GM12878 (cell line): ENCODE measurements around the gene LDLRAD3. TPM values are rescaled to one million over a fixed set of nuclear protein-coding genes. Genes with fewer than 3 reads are reported as not detected.
A peak's percentile ranks its signal among the peaks of the same experiment; 100 is the strongest.

Experiments
- ATAC-seq: fragments of 200-7000 bp; cut with Tn5 transposase; 3 replicates; pipeline ENCODE4 v1.9.1; 2020; ENCODE audit warnings: mild to moderate bottlenecking, moderate library complexity
- BruUV-seq: library from RNA; stranded (reverse); fragments of 400-500 nt; replicated peaks from 2 replicates; lab custom pipeline; 2021; lab: Mats Ljungman, UMichigan
- CTCF ChIA-PET: fragments of 300-600 bp; sonication (Branson Sonifier 250); formaldehyde crosslinking; extraction: SDS; loops from one replicate; lab custom pipeline; 2021; ENCODE audit warnings: inconsistent platforms; lab: Yijun Ruan, JAX
- POLR2A ChIA-PET: fragments of 350-600 bp; formaldehyde crosslinking; extraction: SDS; loops from one replicate; lab custom pipeline; 2021; ENCODE audit warnings: inconsistent platforms; lab: Charles Lee
- RAD21 ChIA-PET: fragments of 300-600 bp; sonication (Branson Sonifier 250); formaldehyde crosslinking; loops from one replicate; lab custom pipeline; 2023; ENCODE audit warnings: antibody characterized with exemption; ENCODE audit not compliant: unreplicated experiment; lab: Charles Lee
- SMC1A ChIA-PET: fragments of 300-600 bp; sonication (Branson Sonifier 250); formaldehyde crosslinking; loops from one replicate; lab custom pipeline; 2023; ENCODE audit not compliant: unreplicated experiment, uncharacterized antibody; lab: Charles Lee
- DNase-seq: peaks from one replicate; pipeline ENCODE4 v3.0.0-alpha.2; 2011; ENCODE audit warnings: low read depth, low spot score
- FAIRE-seq: peaks from 3 replicates; lab custom pipeline; 2011; peaks lifted over from hg19 to GRCh38; lab: Jason Lieb, UNC
- H2AFZ ChIP-seq: 2 replicates; pipeline ENCODE4 v1.6.0; 2011; ENCODE audit warnings: low read depth, low read length, control low read depth; ENCODE audit not compliant: control insufficient read depth
- H3K27ac ChIP-seq: 2 replicates; pipeline ENCODE4 v1.5.1; 2011; ENCODE audit warnings: control low read depth; ENCODE audit not compliant: control insufficient read depth, insufficient read depth
- H3K27me3 ChIP-seq, 2 experiments: replicated peaks in 1 of 2; 2 replicates each; pipeline versions ENCODE4 v1.6.0 to v1.6.1; 2011; ENCODE audit warnings: low read length in 1 of 2; ENCODE audit not compliant: control insufficient read depth in 2 of 2, insufficient read depth in 2 of 2
- H3K36me3 ChIP-seq, 2 experiments: 2 replicates each; pipeline ENCODE4 v1.5.1; 2011; ENCODE audit warnings: low read length in 1 of 2; ENCODE audit not compliant: control insufficient read depth in 2 of 2, insufficient read depth in 2 of 2
- H3K4me1 ChIP-seq: 2 replicates; pipeline ENCODE4 v1.6.1; 2011; ENCODE audit warnings: mild to moderate bottlenecking, low read length, moderate library complexity, mixed read lengths; ENCODE audit not compliant: control insufficient read depth, insufficient read depth
- H3K4me2 ChIP-seq: 2 replicates; pipeline ENCODE4 v1.6.0; 2011; ENCODE audit warnings: control low read depth; ENCODE audit not compliant: control insufficient read depth, insufficient read depth
- H3K4me3 ChIP-seq: fragments of 200-600 bp; sonication (generic); 2 replicates; pipeline ENCODE4 v1.5.1; 2016
- H3K79me2 ChIP-seq: 2 replicates; pipeline ENCODE4 v1.6.0; 2011; ENCODE audit warnings: low read length; ENCODE audit not compliant: control insufficient read depth, insufficient read depth
- H3K9ac ChIP-seq: 2 replicates; pipeline ENCODE4 v1.8.0; 2011; ENCODE audit warnings: low read length, control low read depth, mixed read lengths; ENCODE audit not compliant: control insufficient read depth, insufficient read depth
- H3K9me3 ChIP-seq: replicated peaks from 3 replicates; pipeline ENCODE4 v1.5.1; 2011; ENCODE audit warnings: mild to moderate bottlenecking, low read length; ENCODE audit not compliant: control insufficient read depth, insufficient read depth
- H4K20me1 ChIP-seq: 2 replicates; pipeline ENCODE4 v1.6.0; 2011; ENCODE audit not compliant: control insufficient read depth, insufficient read depth
- CTCF ChIP-seq, 3 experiments: IDR thresholded peaks in 2 of 3; conservative IDR thresholded peaks in 1 of 3; 2 replicates each; pipeline ENCODE4 v1.5.1; 2011; ENCODE audit warnings: low read depth in 3 of 3, low read length in 3 of 3, mild to moderate bottlenecking in 3 of 3, control low read depth in 2 of 3, moderate library complexity in 2 of 3, inconsistent platforms in 1 of 3, mixed read lengths in 1 of 3; ENCODE audit not compliant: control insufficient read depth in 2 of 3, insufficient read depth in 1 of 3; ENCODE audit errors: extremely low read depth in 1 of 3
- E2F4 ChIP-seq: IDR thresholded peaks from 2 replicates; pipeline ENCODE4 v1.6.1; 2012; ENCODE audit warnings: low read depth, low read length, improper control_type of control experiment
- EP300 ChIP-seq, 2 experiments: fragments of 150-350 bp in 1 of 2; IDR thresholded peaks; 2 replicates each; pipeline ENCODE4 v1.6.1; 2011 to 2012; ENCODE audit warnings: low read depth in 2 of 2, low read length in 2 of 2, borderline replicate concordance in 1 of 2, improper control_type of control experiment in 1 of 2, inconsistent platforms in 1 of 2; ENCODE audit not compliant: control insufficient read depth in 1 of 2
- RAD21 ChIP-seq: IDR thresholded peaks from 2 replicates; pipeline ENCODE4 v1.6.1; 2011; ENCODE audit warnings: mild to moderate bottlenecking, low read depth, low read length, moderate library complexity; ENCODE audit not compliant: insufficient read depth
- SMC3 ChIP-seq: IDR thresholded peaks from 2 replicates; pipeline ENCODE4 v1.6.1; 2011; ENCODE audit warnings: low read length, improper control_type of control experiment, borderline replicate concordance
- WGBS: methylation state at CpG from one replicate; pipeline ENCODE4 v1.1.6; 2016; ENCODE audit warnings: low lambda C conversion rate; ENCODE audit not compliant: insufficient replicate concordance, insufficient coverage; ENCODE audit errors: missing lambda C conversion rate; 5-methylcytosine and 5-hydroxymethylcytosine counted together
- in situ Hi-C: fragments of 300-500 bp; cut with MboI; formaldehyde crosslinking; loops from 9 replicates; pipeline ENCODE4 v1.14.3; 2018; ENCODE audit warnings: mixed read lengths
- intact Hi-C: fragments of 100-400 bp; cut with micrococcal nuclease; formaldehyde crosslinking; loops from one replicate; pipeline ENCODE4 v1.14.2; 2022; ENCODE audit not compliant: unreplicated experiment
- polyA plus RNA-seq, 11 experiments: library from polyadenylated mRNA; depleted of rRNA in 4 of 11; unstranded in 6 of 11; stranded (reverse) in 5 of 11; fragments of >200 nt; fragmentation: Nextera tagmentation in 4 of 11; fragmentation: Illumina TruSeq in 1 of 11; extraction: Ambion mirVana in 4 of 11; extraction: Trizol in 1 of 11; gene quantifications; 1 replicate in 1 of 11; 2 replicates in 10 of 11; pipeline versions ENCODE4 v1.2.1 to v1.2.3, GENCODE V29; 2011 to 2016; ENCODE audit warnings: inconsistent platforms in 2 of 11, missing spikeins in 2 of 11, low read depth in 1 of 11
- total RNA-seq, 4 experiments: library from RNA; depleted of rRNA in 3 of 4; stranded (reverse); fragments of >200 nt in 3 of 4; fragmentation: Illumina TruSeq in 1 of 4; extraction: Trizol in 1 of 4; gene quantifications; 2 replicates each; pipeline versions ENCODE4 v1.2.1 to v1.2.3, GENCODE V29; 2013 to 2021

LDLRAD3 gene
- total and polyA plus RNA-seq, 10 of the 15 experiments (the other 5 are each of a cell fraction or from before 2014, with no cell fraction given), result 2.5 to 17.2 (median 10.7) TPM

- BruUV-seq, result no TSS peak
- RAD21 ChIA-PET, result interaction anchor here (0.6 to 4.3 kb wide), 10 partner anchors 18 to 856 kb away, joined by 3 to 22 read pairs (median 3); partner anchors contain the start of gene TRAF6
- CTCF ChIA-PET, result interaction anchor here (0.6 to 5.9 kb wide), 31 partner anchors 8 to 781 kb away, joined by 3 to 51 read pairs (median 4); no protein-coding TSS in a partner anchor
- ATAC-seq (peak; percentile 95), FAIRE-seq (peak; percentile 80), DNase-seq (no peak)
- Histone ChIP-seq H3K27ac (no peak overlapping the region), H3K79me2 (no peaks in the 10 kb centered on the region), H4K20me1 (no peaks in the 10 kb centered on the region), H3K4me3 (no peak overlapping the region), H3K9ac (no peak overlapping the region), H3K36me3 (no peaks in the 10 kb centered on the region; a peak in 1 of 4 replicates), H3K9me3 (no peaks in the 10 kb centered on the region), H3K27me3 (no peaks in the 10 kb centered on the region), H2AFZ (no peak overlapping the region), H3K4me2 (no peak overlapping the region), H3K4me1 (no peaks in the 10 kb centered on the region)
- TF ChIP-seq E2F4 (no peak), SMC3 (peak; percentile 81; the same call in 1 of the 2 replicates), EP300 (IDR thresholded peaks at IDR 0.05; ENCODE audit: borderline replicate concordance in 1 of 2, control insufficient read depth in 1 of 2, low read depth in 2 of 2, low read length in 2 of 2) (no peak), RAD21 (peak; percentile 91), CTCF (IDR thresholded peaks at IDR 0.05 in 2 of 3, conservative IDR thresholded peaks at IDR 0.05 in 1 of 3; ENCODE audit: control insufficient read depth in 2 of 3, extremely low read depth in 1 of 3, insufficient read depth in 1 of 3, low read depth in 3 of 3, low read length in 3 of 3) (peak; percentile 89 to 93 (median 92))
- 24% methylated on average over 13 of the region's 13 CpGs for WGBS
- POLR2A ChIA-PET, result no interaction called here
- in situ Hi-C loops, result loop anchor here (5.0 kb wide), 1 partner anchor 649 kb away; the partner anchor contains the start of gene FJX1
- SMC1A ChIA-PET, result interaction anchor here (0.6 to 2.8 kb wide), 13 partner anchors 8 to 661 kb away, joined by 3 to 18 read pairs (median 4); no protein-coding TSS in a partner anchor
- intact Hi-C loops, result loop anchor here (1.0 to 5.0 kb wide), 4 partner anchors 224 to 779 kb away; no protein-coding TSS in a partner anchor
Observed at GRCh38 chr11:36265793-36266628, 322.1 kb downstream of the LDLRAD3 start.
